HEK293 (cell line): Measurements from ENCODE around the gene FSTL3.

Experiments used
- CTCF ChIA-PET: fragments of 350-600 bp; formaldehyde crosslinking; extraction: SDS; loops from one replicate; lab custom pipeline; 2021; ENCODE audit warnings: antibody characterized with exemption; lab: Yijun Ruan, JAX
- POLR2A ChIA-PET: fragments of 300-600 bp; formaldehyde crosslinking; extraction: SDS; loops from one replicate; lab custom pipeline; 2020; ENCODE audit warnings: antibody characterized with exemption, inconsistent platforms; lab: Yijun Ruan, JAX
- H3K27ac ChIP-seq: fragments of 200-500 bp; sonication (Bioruptor generic); 2 replicates; pipeline ENCODE4 v1.5.1; 2014; ENCODE audit warnings: low read depth, low read length, control low read depth, inconsistent platforms; ENCODE audit errors: extremely low read depth
- H3K36me3 ChIP-seq, 2 experiments: fragments of 200-500 bp in 1 of 2; sonication (Bioruptor generic) in 1 of 2; 1 replicate in 1 of 2; 2 replicates in 1 of 2; pipeline ENCODE4 v1.5.1; 2014 to 2017; ENCODE audit warnings: inconsistent platforms in 2 of 2, low read length in 2 of 2; ENCODE audit not compliant: control insufficient read depth in 2 of 2, insufficient read depth in 1 of 2
- H3K4me1 ChIP-seq: fragments of 200-500 bp; sonication (Bioruptor generic); 2 replicates; pipeline ENCODE4 v1.5.1; 2014; ENCODE audit warnings: mild to moderate bottlenecking, low read length, inconsistent platforms; ENCODE audit not compliant: control insufficient read depth, insufficient read depth
- H3K4me3 ChIP-seq: 2 replicates; pipeline ENCODE4 v1.5.1; 2011; ENCODE audit warnings: low read depth, mild to moderate bottlenecking, control low read depth, low read length, moderate library complexity
- H3K9me3 ChIP-seq: fragments of 200-500 bp; sonication (Bioruptor generic); 2 replicates; pipeline ENCODE4 v1.5.1; 2014; ENCODE audit warnings: low read depth, low read length, inconsistent platforms; ENCODE audit not compliant: control insufficient read depth, insufficient read depth
- GLIS2 ChIP-seq: fragments of 450-650 bp; formaldehyde crosslinking; IDR thresholded peaks from 2 replicates; pipeline ENCODE4 v1.5.1; 2016; ENCODE audit warnings: missing biosample characterization, missing genetic modification characterization
- HOXC10 ChIP-seq: sonication (generic); formaldehyde crosslinking; IDR thresholded peaks from 2 replicates; pipeline ENCODE4 v1.8.1; 2023; ENCODE audit warnings: mild to moderate bottlenecking, missing genetic modification reagents
- KLF1 ChIP-seq: fragments of 450-650 bp; formaldehyde crosslinking; IDR thresholded peaks from 2 replicates; pipeline ENCODE4 v1.5.1; 2016; ENCODE audit warnings: missing biosample characterization, missing genetic modification characterization
- OSR2 ChIP-seq: fragments of 450-650 bp; formaldehyde crosslinking; IDR thresholded peaks from 2 replicates; pipeline ENCODE4 v1.5.1; 2016; ENCODE audit warnings: missing biosample characterization, missing genetic modification characterization
- REPIN1 ChIP-seq: fragments of 450-650 bp; formaldehyde crosslinking; IDR thresholded peaks from 2 replicates; pipeline ENCODE4 v1.5.1; 2017; ENCODE audit warnings: missing biosample characterization, missing genetic modification characterization, low read depth
- TSHZ1 ChIP-seq: fragments of 450-650 bp; formaldehyde crosslinking; IDR thresholded peaks from 2 replicates; pipeline ENCODE4 v1.5.1; 2016; ENCODE audit warnings: missing biosample characterization, missing genetic modification characterization, borderline replicate concordance
- WT1 ChIP-seq: fragments of 450-650 bp; formaldehyde crosslinking; IDR thresholded peaks from 2 replicates; pipeline ENCODE4 v1.5.1; 2016; ENCODE audit warnings: missing biosample characterization, missing genetic modification characterization
- ZBTB20 ChIP-seq: fragments of 450-650 bp; formaldehyde crosslinking; IDR thresholded peaks from 2 replicates; pipeline ENCODE4 v1.5.1; 2016; ENCODE audit warnings: missing biosample characterization, missing genetic modification characterization
- ZEB2 ChIP-seq: fragments of 450-650 bp; formaldehyde crosslinking; IDR thresholded peaks from 2 replicates; pipeline ENCODE4 v1.5.1; 2016; ENCODE audit warnings: missing biosample characterization, missing genetic modification characterization
- ZFHX2 ChIP-seq: fragments of 450-650 bp; formaldehyde crosslinking; conservative IDR thresholded peaks from 2 replicates; pipeline ENCODE4 v1.5.1; 2016; ENCODE audit warnings: missing biosample characterization, missing genetic modification characterization
- ZFP69B ChIP-seq: fragments of 450-650 bp; formaldehyde crosslinking; IDR thresholded peaks from 2 replicates; pipeline ENCODE4 v1.5.1; 2016; ENCODE audit warnings: missing biosample characterization, missing genetic modification characterization
- ZIC2 ChIP-seq: fragments of 450-650 bp; formaldehyde crosslinking; IDR thresholded peaks from 2 replicates; pipeline ENCODE4 v1.5.1; 2016; ENCODE audit warnings: missing biosample characterization, missing genetic modification characterization
- ZNF157 ChIP-seq: fragments of 450-650 bp; formaldehyde crosslinking; IDR thresholded peaks from 2 replicates; pipeline ENCODE4 v1.5.1; 2016; ENCODE audit warnings: missing biosample characterization, missing genetic modification characterization
- ZNF18 ChIP-seq: fragments of 450-650 bp; formaldehyde crosslinking; IDR thresholded peaks from 2 replicates; pipeline ENCODE4 v1.5.1; 2016; ENCODE audit warnings: missing biosample characterization, missing genetic modification characterization
- ZNF548 ChIP-seq: fragments of 450-650 bp; formaldehyde crosslinking; IDR thresholded peaks from 2 replicates; pipeline ENCODE4 v1.5.1; 2016; ENCODE audit warnings: missing biosample characterization, missing genetic modification characterization
- ZNF571 ChIP-seq: fragments of 450-650 bp; formaldehyde crosslinking; IDR thresholded peaks from 2 replicates; pipeline ENCODE4 v1.5.0; 2017; ENCODE audit warnings: missing biosample characterization, missing genetic modification characterization
- ZNF677 ChIP-seq: fragments of 450-650 bp; IDR thresholded peaks from 2 replicates; pipeline ENCODE4 v1.5.0; 2018; ENCODE audit warnings: missing biosample characterization, mild to moderate bottlenecking, missing genetic modification characterization, moderate library complexity
- ZNF707 ChIP-seq: fragments of 450-650 bp; formaldehyde crosslinking; IDR thresholded peaks from 2 replicates; pipeline ENCODE4 v1.5.1; 2016; ENCODE audit warnings: missing biosample characterization, missing genetic modification characterization
- ZNF747 ChIP-seq: fragments of 450-650 bp; formaldehyde crosslinking; IDR thresholded peaks from 2 replicates; pipeline ENCODE4 v1.5.1; 2016; ENCODE audit warnings: missing biosample characterization, missing genetic modification characterization
- ZSCAN18 ChIP-seq: fragments of 450-650 bp; formaldehyde crosslinking; IDR thresholded peaks from 2 replicates; pipeline ENCODE4 v1.5.1; 2016; ENCODE audit warnings: missing biosample characterization, missing genetic modification characterization
- ZSCAN30 ChIP-seq: fragments of 450-650 bp; IDR thresholded peaks from 2 replicates; pipeline ENCODE4 v1.5.1; 2018; ENCODE audit warnings: missing biosample characterization, mild to moderate bottlenecking, missing genetic modification characterization, moderate library complexity
- ZXDB ChIP-seq: fragments of 450-650 bp; formaldehyde crosslinking; IDR thresholded peaks from 2 replicates; pipeline ENCODE4 v1.5.1; 2016; ENCODE audit warnings: missing biosample characterization, missing genetic modification characterization
- TF ChIP-seq, protein P1 (sequence below): fragments of 450-650 bp; formaldehyde crosslinking; IDR thresholded peaks from 2 replicates; pipeline ENCODE4 v1.5.1; 2016; ENCODE audit warnings: missing biosample characterization, missing genetic modification characterization
- TF ChIP-seq, protein P2 (sequence below): fragments of 450-650 bp; formaldehyde crosslinking; IDR thresholded peaks from 2 replicates; pipeline ENCODE4 v1.5.1; 2016; ENCODE audit warnings: missing biosample characterization, missing genetic modification characterization
- TF ChIP-seq, protein P3 (sequence below): fragments of 450-650 bp; formaldehyde crosslinking; IDR thresholded peaks from 2 replicates; pipeline ENCODE4 v1.5.1; 2016; ENCODE audit warnings: missing biosample characterization, missing genetic modification characterization, low read depth

Gene FSTL3

GRCh38 chr19:658059-658839 lies 17.9 kb upstream of the FSTL3 start:
- Histone ChIP-seq H3K4me1 (peaks cover 9% of the 10 kb centered on the region), H3K27ac (peak overlapping the region; percentile 5; the same call in 1 of the 2 replicates), H3K4me3 (no peak overlapping the region), H3K9me3 (no peaks in the 10 kb centered on the region), H3K36me3 (peaks cover 6 to 66% of the 10 kb centered on the region in 2 experiments; a peak in 2 of 3 replicates)
- POLR2A ChIA-PET = no interaction called here
- CTCF ChIA-PET = no interaction called here
- TF ChIP-seq ZBTB20 (peak; percentile 64), ZFP69B (tag by site-specific recombination) (peak; percentile 62; the same call in 1 of the 2 replicates), ZNF18 (tag by site-specific recombination) (no peak), TSHZ1 (tag by site-specific recombination) (no peak), REPIN1 (no peak), ZNF571 (tag by site-specific recombination) (no peak), ZEB2 (tag by site-specific recombination) (no peak), KLF1 (tag by site-specific recombination) (peak; percentile 32; the same call in 1 of the 2 replicates), HOXC10 (CRISPR knock-in tag) (no peak), ZNF548 (no peak), ZXDB (tag by site-specific recombination) (no peak), ZNF157 (no peak), ZNF747 (tag by site-specific recombination) (no peak), ZIC2 (peak; percentile 71), GLIS2 (peak; percentile 14; the same call in 1 of the 2 replicates), OSR2 (tag by site-specific recombination) (no peak), ZFHX2 (0 out of 2 replicates have a peak, but pooled peaks have one; percentile 6), WT1 (no peak), ZNF707 (no peak), ZSCAN30 (no peak), ZSCAN18 (tag by site-specific recombination) (no peak), ZNF677 (tag by site-specific recombination) (no peak)
- TF ChIP-seq, protein P1, sequence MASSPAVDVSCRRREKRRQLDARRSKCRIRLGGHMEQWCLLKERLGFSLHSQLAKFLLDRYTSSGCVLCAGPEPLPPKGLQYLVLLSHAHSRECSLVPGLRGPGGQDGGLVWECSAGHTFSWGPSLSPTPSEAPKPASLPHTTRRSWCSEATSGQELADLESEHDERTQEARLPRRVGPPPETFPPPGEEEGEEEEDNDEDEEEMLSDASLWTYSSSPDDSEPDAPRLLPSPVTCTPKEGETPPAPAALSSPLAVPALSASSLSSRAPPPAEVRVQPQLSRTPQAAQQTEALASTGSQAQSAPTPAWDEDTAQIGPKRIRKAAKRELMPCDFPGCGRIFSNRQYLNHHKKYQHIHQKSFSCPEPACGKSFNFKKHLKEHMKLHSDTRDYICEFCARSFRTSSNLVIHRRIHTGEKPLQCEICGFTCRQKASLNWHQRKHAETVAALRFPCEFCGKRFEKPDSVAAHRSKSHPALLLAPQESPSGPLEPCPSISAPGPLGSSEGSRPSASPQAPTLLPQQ (tag by site-specific recombination) = peak; percentile 84
- TF ChIP-seq, protein P2, sequence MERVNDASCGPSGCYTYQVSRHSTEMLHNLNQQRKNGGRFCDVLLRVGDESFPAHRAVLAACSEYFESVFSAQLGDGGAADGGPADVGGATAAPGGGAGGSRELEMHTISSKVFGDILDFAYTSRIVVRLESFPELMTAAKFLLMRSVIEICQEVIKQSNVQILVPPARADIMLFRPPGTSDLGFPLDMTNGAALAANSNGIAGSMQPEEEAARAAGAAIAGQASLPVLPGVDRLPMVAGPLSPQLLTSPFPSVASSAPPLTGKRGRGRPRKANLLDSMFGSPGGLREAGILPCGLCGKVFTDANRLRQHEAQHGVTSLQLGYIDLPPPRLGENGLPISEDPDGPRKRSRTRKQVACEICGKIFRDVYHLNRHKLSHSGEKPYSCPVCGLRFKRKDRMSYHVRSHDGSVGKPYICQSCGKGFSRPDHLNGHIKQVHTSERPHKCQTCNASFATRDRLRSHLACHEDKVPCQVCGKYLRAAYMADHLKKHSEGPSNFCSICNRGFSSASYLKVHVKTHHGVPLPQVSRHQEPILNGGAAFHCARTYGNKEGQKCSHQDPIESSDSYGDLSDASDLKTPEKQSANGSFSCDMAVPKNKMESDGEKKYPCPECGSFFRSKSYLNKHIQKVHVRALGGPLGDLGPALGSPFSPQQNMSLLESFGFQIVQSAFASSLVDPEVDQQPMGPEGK (tag by site-specific recombination) = no peak
- TF ChIP-seq, protein P3, sequence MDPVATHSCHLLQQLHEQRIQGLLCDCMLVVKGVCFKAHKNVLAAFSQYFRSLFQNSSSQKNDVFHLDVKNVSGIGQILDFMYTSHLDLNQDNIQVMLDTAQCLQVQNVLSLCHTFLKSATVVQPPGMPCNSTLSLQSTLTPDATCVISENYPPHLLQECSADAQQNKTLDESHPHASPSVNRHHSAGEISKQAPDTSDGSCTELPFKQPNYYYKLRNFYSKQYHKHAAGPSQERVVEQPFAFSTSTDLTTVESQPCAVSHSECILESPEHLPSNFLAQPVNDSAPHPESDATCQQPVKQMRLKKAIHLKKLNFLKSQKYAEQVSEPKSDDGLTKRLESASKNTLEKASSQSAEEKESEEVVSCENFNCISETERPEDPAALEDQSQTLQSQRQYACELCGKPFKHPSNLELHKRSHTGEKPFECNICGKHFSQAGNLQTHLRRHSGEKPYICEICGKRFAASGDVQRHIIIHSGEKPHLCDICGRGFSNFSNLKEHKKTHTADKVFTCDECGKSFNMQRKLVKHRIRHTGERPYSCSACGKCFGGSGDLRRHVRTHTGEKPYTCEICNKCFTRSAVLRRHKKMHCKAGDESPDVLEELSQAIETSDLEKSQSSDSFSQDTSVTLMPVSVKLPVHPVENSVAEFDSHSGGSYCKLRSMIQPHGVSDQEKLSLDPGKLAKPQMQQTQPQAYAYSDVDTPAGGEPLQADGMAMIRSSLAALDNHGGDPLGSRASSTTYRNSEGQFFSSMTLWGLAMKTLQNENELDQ (tag by site-specific recombination) = no peak
